Neuronal stem cell (in vitro differentiated cells): Measurements from ENCODE around the gene BPI.

Experiments
- DNase-seq: peaks from one replicate; pipeline ENCODE4 v3.0.0-alpha.2; 2013; ENCODE audit warnings: low spot score
- H2AFZ ChIP-seq: one replicate; pipeline ENCODE4 v1.6.1; 2013; ENCODE audit warnings: mild to moderate bottlenecking, low read length, inconsistent platforms
- H2AK5ac ChIP-seq: 2 replicates; pipeline ENCODE4 v1.6.1; 2013; ENCODE audit warnings: low read depth, mild to moderate bottlenecking, inconsistent platforms, low read length, moderate library complexity, mixed read lengths
- H2BK120ac ChIP-seq: 2 replicates; pipeline ENCODE4 v1.6.1; 2013; ENCODE audit warnings: low read depth, mild to moderate bottlenecking, inconsistent platforms, low read length, moderate library complexity, mixed read lengths
- H2BK12ac ChIP-seq: one replicate; pipeline ENCODE4 v1.6.1; 2013; ENCODE audit warnings: low read length, inconsistent platforms
- H2BK15ac ChIP-seq: 2 replicates; pipeline ENCODE4 v1.6.1; 2013; ENCODE audit warnings: mild to moderate bottlenecking, low read length, inconsistent platforms, mixed read lengths
- H2BK5ac ChIP-seq: one replicate; pipeline ENCODE4 v1.6.1; 2013; ENCODE audit warnings: inconsistent platforms, mild to moderate bottlenecking, low read length, moderate library complexity
- H3K14ac ChIP-seq: one replicate; pipeline ENCODE4 v1.6.1; 2013; ENCODE audit warnings: low read length, inconsistent platforms
- H3K18ac ChIP-seq: 2 replicates; pipeline ENCODE4 v1.6.1; 2013; ENCODE audit warnings: low read length, inconsistent platforms
- H3K23ac ChIP-seq: 2 replicates; pipeline ENCODE4 v1.6.1; 2013; ENCODE audit warnings: low read depth, mild to moderate bottlenecking, mixed read lengths, low read length, inconsistent platforms; ENCODE audit not compliant: poor library complexity
- H3K27ac ChIP-seq: replicated peaks from 3 replicates; pipeline ENCODE4 v1.5.1; 2013; ENCODE audit warnings: low read length, inconsistent platforms
- H3K27me3 ChIP-seq, 3 experiments: 2 replicates each; pipeline ENCODE4 v1.6.1; 2013; ENCODE audit warnings: low read length in 3 of 3, mild to moderate bottlenecking in 2 of 3, inconsistent platforms in 1 of 3, low read depth in 1 of 3, mixed read lengths in 1 of 3, moderate library complexity in 1 of 3; ENCODE audit not compliant: control insufficient read depth in 3 of 3, insufficient read depth in 3 of 3
- H3K36me3 ChIP-seq, 2 donors: replicated peaks in 1 of 2; 2 replicates each; pipeline ENCODE4 v1.6.1; 2013; ENCODE audit warnings: low read length in 2 of 2; ENCODE audit not compliant: control insufficient read depth in 2 of 2, insufficient read depth in 2 of 2
- H3K4ac ChIP-seq: 2 replicates; pipeline ENCODE4 v1.6.1; 2013; ENCODE audit warnings: inconsistent platforms, mild to moderate bottlenecking, low read length, moderate library complexity
- H3K4me1 ChIP-seq, 2 donors: 1 replicate in 1 of 2; 2 replicates in 1 of 2; pipeline ENCODE4 v1.6.1; 2013; ENCODE audit warnings: low read length in 2 of 2, low read depth in 1 of 2; ENCODE audit not compliant: control insufficient read depth in 2 of 2, insufficient read depth in 1 of 2
- H3K4me2 ChIP-seq: one replicate; pipeline ENCODE4 v1.6.1; 2013; ENCODE audit warnings: mild to moderate bottlenecking, low read length, inconsistent platforms; ENCODE audit not compliant: insufficient read depth, poor library complexity, severe bottlenecking
- H3K4me3 ChIP-seq, 2 donors: 2 replicates each; pipeline ENCODE4 v1.5.1; 2013; ENCODE audit warnings: low read length in 2 of 2, mild to moderate bottlenecking in 2 of 2, inconsistent platforms in 1 of 2, moderate library complexity in 1 of 2
- H3K79me1 ChIP-seq: one replicate; pipeline ENCODE4 v1.6.1; 2013; ENCODE audit warnings: low read depth, mild to moderate bottlenecking, inconsistent platforms, low read length, moderate library complexity
- H3K9ac ChIP-seq: one replicate; pipeline ENCODE4 v1.6.1; 2013; ENCODE audit warnings: mild to moderate bottlenecking, low read depth, low read length, inconsistent platforms; ENCODE audit not compliant: poor library complexity
- H3K9me3 ChIP-seq, 2 donors: replicated peaks in 1 of 2; 2 replicates each; pipeline versions ENCODE3 to v1.6.1; 2013; ENCODE audit warnings: low read length in 2 of 2, mild to moderate bottlenecking in 2 of 2, inconsistent platforms in 1 of 2, low read depth in 1 of 2, mixed read lengths in 1 of 2, moderate library complexity in 1 of 2; ENCODE audit not compliant: control insufficient read depth in 2 of 2, insufficient read depth in 1 of 2
- H4K8ac ChIP-seq: one replicate; pipeline ENCODE4 v1.6.1; 2013; ENCODE audit warnings: low read depth, mild to moderate bottlenecking, inconsistent platforms, low read length, moderate library complexity
- H4K91ac ChIP-seq: one replicate; pipeline ENCODE4 v1.6.1; 2013; ENCODE audit warnings: low read length, low read depth, mild to moderate bottlenecking, inconsistent platforms; ENCODE audit not compliant: poor library complexity
- WGBS, 2 donors: extraction: QIAGEN DNeasy Blood & Tissue Kit; methylation state at CpG; one replicate each; pipeline ENCODE4 v1.1.7; 2013; ENCODE audit warnings: missing lambda C conversion rate in 2 of 2, mixed read lengths in 1 of 2; ENCODE audit not compliant: insufficient read length in 2 of 2, insufficient replicate concordance in 1 of 2; ENCODE audit errors: extremely low coverage in 2 of 2; 5-methylcytosine and 5-hydroxymethylcytosine counted together

Gene BPI

DNA sequence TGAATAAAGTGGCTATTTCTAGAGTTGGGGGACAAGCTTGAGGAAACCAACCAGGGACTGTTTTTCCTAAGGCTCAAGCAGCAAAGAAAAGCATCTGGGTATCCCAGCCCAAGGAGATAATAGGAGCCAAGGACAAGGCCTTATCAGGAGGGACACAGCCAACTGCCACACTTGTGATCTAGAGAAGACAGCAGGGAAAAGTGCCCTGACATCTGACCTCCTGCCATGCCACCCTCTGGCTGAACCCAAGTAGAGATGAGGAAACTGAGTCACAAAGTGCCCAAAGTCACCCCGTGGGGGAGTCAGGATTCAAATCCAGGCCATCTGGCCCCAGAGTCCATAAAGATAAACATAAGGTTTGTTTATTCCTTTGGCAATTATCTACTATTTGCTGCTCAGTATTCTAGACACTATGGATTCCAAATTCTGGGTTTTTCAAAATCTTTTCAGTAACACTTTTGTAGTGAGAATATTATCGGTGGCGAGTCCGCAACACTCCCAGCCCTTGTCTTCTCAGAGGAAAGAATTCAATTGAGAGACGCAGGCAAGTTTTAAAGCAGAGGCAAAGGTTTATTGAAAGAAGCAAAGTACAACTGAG lies 38.9 kb downstream of the BPI start:
- Histone ChIP-seq H3K4me3 (no peak overlapping the region), H3K23ac (no peak overlapping the region), H3K9me3 (peaks cover 4 to 7% of the 10 kb centered on the region in 2 donors), H2BK15ac (no peak overlapping the region), H3K9ac (no peak overlapping the region), H3K27ac (peak overlapping the region; percentile 70), H3K14ac (no peak overlapping the region), H3K27me3 (peaks cover 0 to 16% (median 0%) of the 10 kb centered on the region in 3 experiments), H3K4me1 (peaks cover 8 to 11% of the 10 kb centered on the region in 2 donors), H2AK5ac (no peak overlapping the region), H3K79me1 (no peaks in the 10 kb centered on the region), H2AFZ (peak overlapping the region; percentile 74), H3K36me3 (no peaks in the 10 kb centered on the region), H2BK12ac (no peak overlapping the region), H2BK120ac (no peak overlapping the region), H4K91ac (no peak overlapping the region), H4K8ac (no peak overlapping the region), H3K18ac (no peak overlapping the region), H2BK5ac (no peak overlapping the region), H3K4ac (no peak overlapping the region), H3K4me2 (no peak overlapping the region)
- WGBS, 2 donors: no CpG with 5 or more reads among the region's 5 CpGs
- DNase-seq: no peak

DNA sequence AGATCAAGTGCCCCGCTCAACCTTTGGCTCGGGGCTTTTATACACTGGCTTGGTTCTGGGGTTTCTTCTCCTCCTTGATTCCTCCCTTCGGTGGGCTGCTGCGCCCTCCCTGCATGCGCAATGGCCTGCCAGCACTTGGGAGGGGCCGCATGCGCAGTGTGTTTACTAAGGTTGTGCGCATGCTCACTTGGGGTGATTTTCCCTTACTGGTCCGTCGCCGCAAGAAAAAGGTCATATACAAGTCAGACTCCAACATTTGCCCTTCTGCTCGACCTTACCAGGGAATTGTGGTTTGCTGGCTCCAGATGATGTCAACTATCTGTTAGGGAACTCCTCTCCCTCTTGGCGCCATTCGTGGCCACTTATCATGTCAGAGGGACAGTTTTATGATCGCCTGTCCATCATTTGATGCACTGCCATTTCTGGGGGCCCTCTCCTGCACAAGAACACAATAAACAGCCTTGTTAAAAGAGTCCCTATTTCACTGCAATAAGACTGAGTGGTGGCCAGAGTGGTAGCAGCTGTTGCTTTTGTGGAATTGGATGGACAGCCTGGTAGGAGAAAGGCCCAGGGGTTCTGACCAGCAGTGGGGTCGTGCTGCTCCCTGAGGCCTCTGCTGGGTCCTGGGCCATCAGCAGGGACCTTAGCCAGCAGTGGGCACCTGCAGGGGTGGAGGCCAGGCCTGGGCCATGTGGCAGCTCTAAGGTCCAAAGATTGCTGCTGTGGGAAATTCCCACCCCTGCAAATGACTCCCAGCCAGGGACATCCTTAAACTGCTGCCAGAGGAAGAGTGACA lies 39.6 kb downstream of the BPI start:
- peaks cover 8 to 11% of the 10 kb centered on the region in 2 donors for H3K4me1 ChIP-seq
- no peak overlapping the region for H2BK120ac ChIP-seq
- H3K79me1 ChIP-seq: no peaks in the 10 kb centered on the region
- no peak overlapping the region for H3K27ac ChIP-seq
- H3K4ac ChIP-seq: no peak overlapping the region
- H2BK5ac ChIP-seq: no peak overlapping the region
- H2AFZ ChIP-seq: no peak overlapping the region
- H3K4me2 ChIP-seq: no peak overlapping the region
- H2AK5ac ChIP-seq: peak overlapping the region; percentile 21
- no peak overlapping the region for H3K4me3 ChIP-seq
- DNase-seq: no peak
- no CpG with 5 or more reads among the region's 16 CpGs for WGBS, 2 donors
- no peak overlapping the region for H3K9ac ChIP-seq
- H2BK15ac ChIP-seq: peak overlapping the region; percentile 17
- H2BK12ac ChIP-seq: no peak overlapping the region
- no peaks in the 10 kb centered on the region for H3K36me3 ChIP-seq
- no peak overlapping the region for H4K91ac ChIP-seq
- no peak overlapping the region for H4K8ac ChIP-seq
- no peak overlapping the region for H3K23ac ChIP-seq
- H3K27me3 ChIP-seq: peaks cover 0 to 19% (median 0%) of the 10 kb centered on the region in 3 experiments
- H3K9me3 ChIP-seq: no peaks in the 10 kb centered on the region
- H3K18ac ChIP-seq: peak overlapping the region; percentile 60
- H3K14ac ChIP-seq: no peak overlapping the region

DNA sequence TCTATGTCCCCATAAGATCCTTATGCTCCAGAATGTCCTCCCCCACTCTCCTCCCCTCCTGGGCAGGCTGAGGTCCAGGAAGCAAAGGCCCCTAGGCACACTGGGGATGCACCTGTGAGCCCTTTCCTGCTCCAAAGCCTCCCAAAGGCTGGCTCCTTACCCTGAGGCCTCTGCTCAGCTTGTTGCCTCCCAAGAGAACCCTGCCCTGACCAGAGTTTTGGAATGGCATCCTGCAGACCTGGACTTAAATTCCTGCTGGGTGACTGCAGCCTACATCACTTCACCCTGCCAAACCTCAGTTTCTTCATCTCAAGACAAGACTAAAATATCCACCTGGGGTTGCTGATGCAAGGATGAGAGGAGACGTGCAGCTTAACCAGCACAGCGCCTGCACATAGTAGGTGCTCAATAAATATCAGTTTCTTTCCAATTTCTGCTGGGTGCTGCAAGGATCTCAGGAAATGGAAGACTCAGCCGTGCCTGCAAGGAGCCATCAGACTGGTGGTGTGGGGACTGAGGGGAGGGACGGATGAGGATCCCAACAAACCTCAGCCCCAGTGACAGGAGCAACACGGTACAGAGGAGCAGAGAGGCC lies 40.2 kb downstream of the BPI start:
- H3K4me3 ChIP-seq: no peak overlapping the region
- H4K91ac ChIP-seq: no peak overlapping the region
- H2BK120ac ChIP-seq: no peak overlapping the region
- H2BK5ac ChIP-seq: no peak overlapping the region
- H3K79me1 ChIP-seq: no peaks in the 10 kb centered on the region
- H3K4me2 ChIP-seq: no peak overlapping the region
- no peak overlapping the region for H3K14ac ChIP-seq
- H3K4me1 ChIP-seq: peaks cover 8 to 11% of the 10 kb centered on the region in 2 donors
- peak overlapping the region; percentile 21 for H2AK5ac ChIP-seq
- H3K4ac ChIP-seq: no peak overlapping the region
- peak overlapping the region; percentile 20 for H3K18ac ChIP-seq
- H2AFZ ChIP-seq: no peak overlapping the region
- H3K27me3 ChIP-seq: peaks cover 0 to 19% (median 0%) of the 10 kb centered on the region in 3 experiments
- H3K23ac ChIP-seq: no peak overlapping the region
- WGBS, 2 donors: no CpG with 5 or more reads among the region's 5 CpGs
- H3K36me3 ChIP-seq: no peaks in the 10 kb centered on the region
- no peak overlapping the region for H4K8ac ChIP-seq
- H2BK12ac ChIP-seq: no peak overlapping the region
- no peak overlapping the region for H2BK15ac ChIP-seq
- no peak overlapping the region for H3K9ac ChIP-seq
- H3K9me3 ChIP-seq: no peaks in the 10 kb centered on the region
- H3K27ac ChIP-seq: no peak overlapping the region
- DNase-seq: no peak

- Histone ChIP-seq H2AK5ac (no peak overlapping the region), H3K36me3 (no peaks in the 10 kb centered on the region), H2BK15ac (no peak overlapping the region), H2BK5ac (no peak overlapping the region), H3K27me3 (peaks cover 0 to 20% (median 0%) of the 10 kb centered on the region in 3 experiments), H3K23ac (no peak overlapping the region), H3K9ac (no peak overlapping the region), H3K4me3 (no peak overlapping the region), H4K91ac (no peak overlapping the region), H3K27ac (no peak overlapping the region), H3K79me1 (no peaks in the 10 kb centered on the region), H2BK120ac (no peak overlapping the region), H3K4me2 (no peak overlapping the region), H4K8ac (no peak overlapping the region), H2BK12ac (no peak overlapping the region), H3K14ac (no peak overlapping the region), H3K9me3 (no peaks in the 10 kb centered on the region), H3K4ac (no peak overlapping the region), H3K18ac (no peak overlapping the region), H2AFZ (no peak overlapping the region), H3K4me1 (peaks cover 8 to 11% of the 10 kb centered on the region in 2 donors)
- no CpG with 5 or more reads among the region's 2 CpGs for WGBS, 2 donors
- no peak for DNase-seq
Observed at GRCh38 chr20:38345643-38346042, 41.7 kb downstream of the BPI start.
